ENCODE data around the gene FAM32A.

- TF ChIP-seq POLR2A (IDR thresholded peaks at IDR 0.05) (no peak), CTCF (IDR thresholded peaks at IDR 0.05) (no peak), EP300 (IDR thresholded peaks at IDR 0.05) (no peak)
Measured at GRCh38 chr19:16208064-16208759, 23.0 kb downstream of the FAM32A start.

Measured in tibial nerve (tissue), 4 donors.